Gastroesophageal sphincter (tissue), 3 donors: ENCODE measurements around the gene COL26A1.

Experiments used
- CTCF ChIP-seq, 4 experiments: fragments of 200-600 bp in 2 of 4; fragments of 450-650 bp in 2 of 4; sonication (generic) in 1 of 4; IDR thresholded peaks; one replicate each; pipeline ENCODE4 v1.5.1; 2017 to 2019; ENCODE audit warnings: antibody characterized with exemption in 4 of 4, mild to moderate bottlenecking in 2 of 4, moderate library complexity in 2 of 4
- EP300 ChIP-seq: sonication (generic); formaldehyde crosslinking; IDR thresholded peaks from one replicate; pipeline ENCODE4 v1.6.1; 2017; ENCODE audit warnings: antibody characterized with exemption, mild to moderate bottlenecking
- POLR2A ChIP-seq, 2 donors: fragments of 450-650 bp; IDR thresholded peaks; one replicate each; pipeline ENCODE4 v1.6.1; 2017; ENCODE audit warnings: antibody characterized with exemption in 2 of 2, mild to moderate bottlenecking in 2 of 2, moderate library complexity in 1 of 2
- POLR2AphosphoS5 ChIP-seq: sonication (generic); formaldehyde crosslinking; IDR thresholded peaks from one replicate; pipeline ENCODE4 v1.6.1; 2017; ENCODE audit warnings: antibody characterized with exemption

- no peak for TF ChIP-seq POLR2A (IDR thresholded peaks at IDR 0.05)
- no peak for TF ChIP-seq CTCF (IDR thresholded peaks at IDR 0.05)
- no peak for TF ChIP-seq EP300
- TF ChIP-seq POLR2AphosphoS5: no peak
Measured at GRCh38 chr7:101363196-101363733, 590 bp downstream of the COL26A1 start.
